Common myeloid progenitor, CD34-positive (primary cell): ENCODE data around the gene CUX1.
A peak's percentile ranks its signal among the peaks of the same experiment; 100 is the strongest.
"Not testable (repeated sequence)": the region's sequence is repeated elsewhere in the genome, so short reads cannot be mapped to it uniquely, and the experiment has no call there.

Source experiments
- CTCF ChIA-PET: fragments of 350-600 bp; sonication (Branson Sonifier 250); formaldehyde crosslinking; loops from one replicate; lab custom pipeline; 2021; ENCODE audit warnings: antibody characterized with exemption; lab: Charles Lee
- POLR2A ChIA-PET: fragments of 350-600 bp; sonication (Branson Sonifier 250); formaldehyde crosslinking; loops from one replicate; lab custom pipeline; 2021; ENCODE audit warnings: antibody characterized with exemption; lab: Charles Lee
- DNase-seq, 3 donors: peaks; one replicate each; pipeline versions ENCODE4 v3.0.0 to v3.0.0-alpha.2; 2013
- H3K27ac ChIP-seq, 2 experiments: 1 replicate in 1 of 2; 2 replicates in 1 of 2; pipeline ENCODE4 v1.7.0; 2013; ENCODE audit warnings: inconsistent platforms in 2 of 2, low read length in 2 of 2, mild to moderate bottlenecking in 2 of 2, low read depth in 1 of 2, moderate library complexity in 1 of 2; ENCODE audit not compliant: severe bottlenecking in 2 of 2, insufficient read depth in 1 of 2, poor library complexity in 1 of 2
- H3K27me3 ChIP-seq, 5 experiments: replicated peaks in 2 of 5; 1 replicate in 3 of 5; 2 replicates in 2 of 5; pipeline versions ENCODE4 v1.6.1 to v1.7.0; 2013; ENCODE audit warnings: low read length in 4 of 5, mild to moderate bottlenecking in 2 of 5, moderate library complexity in 2 of 5, inconsistent platforms in 1 of 5; ENCODE audit not compliant: insufficient read depth in 5 of 5, control insufficient read depth in 4 of 5
- H3K36me3 ChIP-seq, 4 experiments: 1 replicate in 2 of 4; 2 replicates in 2 of 4; pipeline versions ENCODE4 v1.6.1 to v1.7.0; 2013; ENCODE audit warnings: low read length in 3 of 4, control low read depth in 1 of 4, mild to moderate bottlenecking in 1 of 4; ENCODE audit not compliant: control insufficient read depth in 4 of 4, insufficient read depth in 4 of 4
- H3K4me1 ChIP-seq, 4 experiments: 1 replicate in 3 of 4; 2 replicates in 1 of 4; pipeline versions ENCODE4 v1.6.1 to v1.7.1; 2013; ENCODE audit warnings: low read length in 3 of 4, mild to moderate bottlenecking in 3 of 4, control low read depth in 1 of 4, inconsistent platforms in 1 of 4, moderate library complexity in 1 of 4; ENCODE audit not compliant: control insufficient read depth in 4 of 4, insufficient read depth in 4 of 4; ENCODE audit errors: control extremely low read depth in 1 of 4
- H3K4me3 ChIP-seq, 7 experiments: 1 replicate in 4 of 7; 2 replicates in 3 of 7; pipeline versions ENCODE4 v1.5.1 to v1.7.0; 2013; ENCODE audit warnings: mild to moderate bottlenecking in 7 of 7, low read length in 6 of 7, moderate library complexity in 6 of 7, inconsistent platforms in 2 of 7, low read depth in 2 of 7, control low read depth in 1 of 7; ENCODE audit not compliant: insufficient read depth in 4 of 7, control insufficient read depth in 1 of 7; ENCODE audit errors: extremely low read depth in 1 of 7
- H3K9me3 ChIP-seq, 5 experiments: 1 replicate in 4 of 5; 2 replicates in 1 of 5; pipeline versions ENCODE4 v1.6.1 to v1.7.1; 2013; ENCODE audit warnings: low read length in 4 of 5, mild to moderate bottlenecking in 2 of 5, inconsistent platforms in 1 of 5, low read depth in 1 of 5, moderate library complexity in 1 of 5; ENCODE audit not compliant: control insufficient read depth in 4 of 5, insufficient read depth in 2 of 5; ENCODE audit errors: control extremely low read depth in 1 of 5
- WGBS: methylation state at CpG from one replicate; pipeline ENCODE4 v1.1.5; 2013; ENCODE audit not compliant: insufficient coverage; 5-methylcytosine and 5-hydroxymethylcytosine counted together

CUX1 gene

DNA sequence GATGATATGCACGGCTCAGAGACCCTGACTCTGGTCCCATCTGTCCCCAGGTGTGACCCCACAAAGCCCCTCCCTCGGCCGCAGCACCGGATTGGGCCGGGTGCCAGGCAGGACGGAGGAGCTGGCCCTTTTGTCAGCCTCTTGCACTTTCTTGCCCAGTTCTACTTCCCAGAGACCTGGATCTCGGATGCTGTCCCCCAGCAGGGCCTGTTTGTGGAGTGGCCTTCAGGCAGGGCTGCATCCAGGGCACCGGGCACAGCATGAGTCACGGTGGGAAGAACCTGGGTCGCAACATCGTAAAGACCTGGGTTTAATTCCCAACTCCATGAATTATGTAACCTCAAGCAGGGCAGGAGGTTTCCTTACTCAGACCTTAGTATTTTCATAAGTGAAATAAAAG lies 310.9 kb downstream of the CUX1 start:
- peaks cover 0 to 21% (median 15%) of the 10 kb centered on the region in 4 experiments for H3K36me3 ChIP-seq

DNA sequence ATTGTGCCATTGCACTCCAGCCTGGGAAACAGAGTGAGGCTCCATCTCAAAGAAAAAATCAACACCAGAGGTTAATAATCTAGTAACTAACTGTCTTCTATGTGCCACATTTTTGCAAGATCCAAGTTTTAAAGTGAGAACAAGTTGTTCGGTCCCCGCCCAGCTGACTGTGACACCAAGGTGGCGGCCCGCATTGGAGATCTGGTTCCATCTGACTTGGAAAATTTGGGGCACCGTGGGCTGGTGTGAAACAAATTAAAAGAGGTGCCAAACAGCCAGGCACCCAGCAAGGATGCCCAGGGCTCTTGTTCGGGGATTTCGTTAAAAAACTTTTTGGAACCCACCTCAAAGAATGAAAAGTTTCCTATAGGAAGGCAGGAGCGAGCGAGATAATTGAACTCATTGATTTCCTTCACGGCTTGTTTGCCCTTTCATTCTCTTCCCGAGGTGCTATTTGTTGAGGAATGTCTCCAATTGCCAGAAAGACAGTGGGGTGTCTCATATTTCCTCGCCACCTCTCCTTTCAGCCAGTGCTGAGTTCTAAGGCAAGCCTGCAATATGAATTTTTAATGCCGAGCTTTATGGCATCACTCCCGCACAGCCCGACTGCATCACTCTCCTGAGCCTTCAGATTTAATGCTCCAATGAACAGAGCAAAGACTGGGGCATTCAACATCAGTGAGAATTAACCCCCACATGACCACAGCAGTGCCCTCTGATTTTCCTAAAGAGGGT lies 312.4 kb downstream of the CUX1 start:
- H3K36me3 ChIP-seq = peaks cover 0 to 17% (median 14%) of the 10 kb centered on the region in 4 experiments
- H3K4me3 ChIP-seq = no peak overlapping the region
- CTCF ChIA-PET = interaction anchor here (1.3 kb wide), 1 partner anchor 9 kb away, joined by 3 read pairs; no protein-coding TSS in a partner anchor
- DNase-seq = no peak
- H3K4me1 ChIP-seq = no peaks in the 10 kb centered on the region
- WGBS = 96% methylated on average over 13 of the region's 15 CpGs
- POLR2A ChIA-PET = no interaction called here
- H3K9me3 ChIP-seq = no peaks in the 10 kb centered on the region
- H3K27ac ChIP-seq = no peak overlapping the region
- no peaks in the 10 kb centered on the region for H3K27me3 ChIP-seq

More for the DNA sequence above, 310.9 kb downstream of the CUX1 start:
- no peaks in the 10 kb centered on the region for H3K9me3 ChIP-seq
- H3K27me3 ChIP-seq = no peaks in the 10 kb centered on the region
- H3K4me1 ChIP-seq = no peaks in the 10 kb centered on the region
- CTCF ChIA-PET = no interaction called here
- DNase-seq = no peak
- H3K27ac ChIP-seq = no peak overlapping the region
- no peak overlapping the region for H3K4me3 ChIP-seq
- POLR2A ChIA-PET = no interaction called here
- WGBS = 83% methylated on average over 6 of the region's 11 CpGs

GRCh38 chr7:102132209-102132752 lies 314.9 kb downstream of the CUX1 start:
- ChIA-PET CTCF (no interaction called here), POLR2A (no interaction called here)
- peak in 1 of 3 donors; percentile 21 for DNase-seq
- Histone ChIP-seq H3K27ac (no peak overlapping the region), H3K4me1 (no peaks in the 10 kb centered on the region), H3K36me3 (peaks cover 0 to 12% (median 9%) of the 10 kb centered on the region in 4 experiments), H3K9me3 (no peaks in the 10 kb centered on the region), H3K27me3 (no peaks in the 10 kb centered on the region), H3K4me3 (no peak overlapping the region)
- 93% methylated on average over 3 of the region's 18 CpGs for WGBS

GRCh38 chr7:102138676-102139075 lies 321.2 kb downstream of the CUX1 start:
- Histone ChIP-seq H3K9me3 (no peaks in the 10 kb centered on the region), H3K4me1 (peaks cover 0 to 14% (median 13%) of the 10 kb centered on the region in 4 experiments), H3K36me3 (peaks cover 4 to 13% (median 7%) of the 10 kb centered on the region in 4 experiments), H3K27ac (no peak overlapping the region), H3K4me3 (no peak overlapping the region), H3K27me3 (no peaks in the 10 kb centered on the region)
- no peak for DNase-seq
- ChIA-PET CTCF (interaction anchor here (0.6 kb wide), 1 partner anchor 8 kb away, joined by 3 read pairs; no protein-coding TSS in a partner anchor), POLR2A (no interaction called here)
- 100% methylated on average over 3 of the region's 6 CpGs for WGBS

GRCh38 chr7:102140952-102141370 lies 323.5 kb downstream of the CUX1 start:
- WGBS = 0% methylated on average over 13 of the region's 14 CpGs
- ChIA-PET CTCF (interaction anchor here (0.8 to 1.1 kb wide), 2 partner anchors 11 to 14 kb away, joined by 3 to 4 read pairs; no protein-coding TSS in a partner anchor), POLR2A (no interaction called here)
- Histone ChIP-seq H3K9me3 (no peaks in the 10 kb centered on the region), H3K4me1 (peaks cover 0 to 14% (median 13%) of the 10 kb centered on the region in 4 experiments), H3K27ac (peak overlapping the region in 1 of 2 experiments; percentile 67), H3K36me3 (peaks cover 4 to 15% (median 8%) of the 10 kb centered on the region in 4 experiments), H3K27me3 (no peaks in the 10 kb centered on the region), H3K4me3 (peak overlapping the region; percentile 23 to 73 (median 51))
- DNase-seq = peak; percentile 63 to 90 (median 81)

DNA sequence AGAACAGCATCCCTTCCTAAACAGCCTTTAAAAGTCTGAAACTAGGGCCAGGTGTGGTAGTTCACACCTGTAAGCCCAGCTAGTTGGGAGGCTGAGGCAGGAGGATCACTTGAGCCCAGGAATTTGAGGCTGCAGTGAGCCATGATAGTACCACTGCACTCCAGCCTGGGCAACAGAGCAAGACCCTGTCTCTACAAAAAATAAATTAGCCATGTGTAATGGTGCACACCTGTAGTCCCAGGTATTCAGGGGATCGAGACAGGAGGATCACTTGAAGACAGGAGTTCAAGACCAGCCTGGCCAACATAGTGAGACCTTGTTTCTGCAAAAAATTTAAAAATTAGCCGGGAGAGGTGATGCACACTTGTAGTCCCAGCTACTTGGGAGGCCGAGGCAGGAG lies 325.0 kb downstream of the CUX1 start:
- H3K27me3 ChIP-seq, H3K27ac ChIP-seq, H3K9me3 ChIP-seq, H3K4me3 ChIP-seq, CTCF ChIA-PET, POLR2A ChIA-PET, DNase-seq: not testable (repeated sequence)
- H3K36me3 ChIP-seq = peaks cover 4 to 15% (median 13%) of the 10 kb centered on the region in 4 experiments
- WGBS = 100% methylated on average over 1 of the region's 3 CpGs
- peaks cover 0 to 23% (median 15%) of the 10 kb centered on the region in 4 experiments for H3K4me1 ChIP-seq

- no peaks in the 10 kb centered on the region for H3K9me3 ChIP-seq
- DNase-seq = no peak
- H3K4me3 ChIP-seq = no peak overlapping the region
- 97% methylated on average over 17 of the region's 18 CpGs for WGBS
- ChIA-PET POLR2A (no interaction called here), CTCF (interaction anchor here (1.5 kb wide), 1 partner anchor 8 kb away, joined by 3 read pairs; no protein-coding TSS in a partner anchor)
- no peaks in the 10 kb centered on the region for H3K27me3 ChIP-seq
- H3K27ac ChIP-seq = no peak overlapping the region
- H3K36me3 ChIP-seq = peaks cover 7 to 14% (median 9%) of the 10 kb centered on the region in 4 experiments
- peaks cover 0 to 17% (median 7%) of the 10 kb centered on the region in 4 experiments for H3K4me1 ChIP-seq
Observed at GRCh38 chr7:102146122-102146521, 328.7 kb downstream of the CUX1 start.
